Measurements from ENCODE around the gene NRG2. TPM values are rescaled to one million over a fixed set of nuclear protein-coding genes. Genes with fewer than 3 reads are reported as not detected.

NRG2 gene
- total and polyA plus RNA-seq, 7 donors = 0.42 to 19.6 (median 3.5) TPM

GRCh38 chr5:139994234-139994633 lies 48.9 kb downstream of the NRG2 start:
- no peaks in the 10 kb centered on the region for H3K27me3 ChIP-seq (ENCODE audit: insufficient read depth in 3 of 3, low read length in 2 of 3)
- intact Hi-C loops (cut with DNase I) = no loop called here
- DNase-seq = no peak
- H3K4me1 ChIP-seq = peaks cover 6% of the 10 kb centered on the region
- ATAC-seq = no peak
- WGBS, 3 donors = 74 to 97% (median 86%) methylated on average over 1 of the region's 1 CpG
- H3K9me3 ChIP-seq = no peaks in the 10 kb centered on the region
- H3K27ac ChIP-seq = no peak overlapping the region
- TF ChIP-seq CTCF (IDR thresholded peaks at IDR 0.05) = no peak
- no peak overlapping the region for H3K4me3 ChIP-seq
- no peaks in the 10 kb centered on the region for H3K36me3 ChIP-seq (ENCODE audit: insufficient read depth in 1 of 2, low read depth in 1 of 2)

GRCh38 chr5:139985733-139986132 lies 57.4 kb downstream of the NRG2 start:
- intact Hi-C loops (cut with DNase I) = loop anchor here (2.0 to 5.0 kb wide), 2 partner anchors 25 to 57 kb away; partner anchors contain the start of gene NRG2 (in 1 of the 2)
- peak; percentile 96 to 98 (median 98) for ATAC-seq
- WGBS, 3 donors = 41 to 53% (median 47%) methylated on average over 3 of the region's 3 CpGs
- no peaks in the 10 kb centered on the region for H3K36me3 ChIP-seq (ENCODE audit: insufficient read depth in 1 of 2, low read depth in 1 of 2)
- no peak overlapping the region for H3K4me3 ChIP-seq
- H3K27ac ChIP-seq = peak overlapping the region; percentile 82
- H3K27me3 ChIP-seq (ENCODE audit: insufficient read depth in 3 of 3, low read length in 2 of 3) = no peaks in the 10 kb centered on the region
- H3K9me3 ChIP-seq = no peaks in the 10 kb centered on the region
- peak in 1 of 2 donors; percentile 72 for DNase-seq
- peaks cover 41% of the 10 kb centered on the region for H3K4me1 ChIP-seq
- TF ChIP-seq CTCF (IDR thresholded peaks at IDR 0.05) = no peak

- 45 to 60% (median 47%) methylated on average over 5 of the region's 5 CpGs for WGBS, 3 donors
- Histone ChIP-seq H3K4me3 (no peak overlapping the region), H3K9me3 (no peaks in the 10 kb centered on the region), H3K4me1 (peaks cover 41% of the 10 kb centered on the region), H3K36me3 (ENCODE audit: insufficient read depth in 1 of 2, low read depth in 1 of 2) (no peaks in the 10 kb centered on the region), H3K27ac (peak overlapping the region; percentile 82), H3K27me3 (ENCODE audit: insufficient read depth in 3 of 3, low read length in 2 of 3) (no peaks in the 10 kb centered on the region)
- ATAC-seq = peak; percentile 11 to 22 (median 13)
- DNase-seq = no peak
- intact Hi-C loops (cut with DNase I) = loop anchor here in 1 of 2 donors (5.0 kb wide), 1 partner anchor 57 kb away; the partner anchor contains the start of gene NRG2
- TF ChIP-seq CTCF (IDR thresholded peaks at IDR 0.05) = no peak
Measured at GRCh38 chr5:139985290-139985689, 57.8 kb downstream of the NRG2 start.

GRCh38 chr5:139984816-139985215 lies 58.3 kb downstream of the NRG2 start:
- Histone ChIP-seq H3K27ac (peak overlapping the region; percentile 82), H3K4me3 (no peak overlapping the region), H3K4me1 (peaks cover 43% of the 10 kb centered on the region), H3K9me3 (no peaks in the 10 kb centered on the region), H3K27me3 (ENCODE audit: insufficient read depth in 3 of 3, low read length in 2 of 3) (no peaks in the 10 kb centered on the region), H3K36me3 (ENCODE audit: insufficient read depth in 1 of 2, low read depth in 1 of 2) (no peaks in the 10 kb centered on the region)
- DNase-seq (no peak), ATAC-seq (no peak)
- 64 to 100% (median 81%) methylated on average over 1 of the region's 1 CpG for WGBS, 3 donors
- intact Hi-C loops (cut with DNase I) = loop anchor here in 1 of 2 donors (5.0 kb wide), 1 partner anchor 57 kb away; the partner anchor contains the start of gene NRG2
- TF ChIP-seq CTCF (IDR thresholded peaks at IDR 0.05) = no peak

GRCh38 chr5:139982975-139983240 lies 60.2 kb downstream of the NRG2 start:
- no peak for TF ChIP-seq CTCF (IDR thresholded peaks at IDR 0.05)
- peak overlapping the region; percentile 14 for H3K27ac ChIP-seq
- H3K4me1 ChIP-seq = peaks cover 46% of the 10 kb centered on the region
- H3K36me3 ChIP-seq (ENCODE audit: insufficient read depth in 1 of 2, low read depth in 1 of 2) = no peaks in the 10 kb centered on the region
- intact Hi-C loops (cut with DNase I) = no loop called here
- H3K4me3 ChIP-seq = no peak overlapping the region
- no peak for ATAC-seq
- DNase-seq = no peak
- H3K9me3 ChIP-seq = no peaks in the 10 kb centered on the region
- no peaks in the 10 kb centered on the region for H3K27me3 ChIP-seq (ENCODE audit: insufficient read depth in 3 of 3, low read length in 2 of 3)

Data from psoas muscle (tissue), 8 donors.